CD4-positive, alpha-beta T cell treated with Interleukin-10 for 1 hour (primary cell): ENCODE results near the gene NFIB.

Source experiments
- DNase-seq: peaks from one replicate; pipeline ENCODE4 v3.0.0-alpha.2; 2020

Gene NFIB

GRCh38 chr9:14271093-14271673, 42.8 kb downstream of the NFIB start:
- DNase-seq = no peak

GRCh38 chr9:14270358-14271092, 43.4 kb downstream of the NFIB start:
- DNase-seq = no peak

DNA sequence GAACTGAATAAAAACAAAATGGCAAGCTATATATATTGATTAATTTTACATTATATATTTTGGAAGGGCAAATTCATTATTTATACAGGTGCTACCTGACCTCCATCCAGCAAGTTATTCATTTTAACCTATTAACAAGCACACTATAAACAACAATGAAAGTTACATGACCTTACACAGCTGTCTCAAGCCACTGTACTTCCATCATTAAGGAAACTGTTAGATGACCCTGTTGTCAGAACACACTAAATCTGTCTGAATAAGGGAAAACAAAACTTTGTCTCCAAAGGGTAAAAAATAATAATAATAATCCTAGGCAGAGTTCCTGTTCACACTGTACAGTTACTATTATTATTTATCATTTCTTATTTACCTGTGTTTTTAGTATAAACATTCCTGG, 44.0 kb downstream of the NFIB start:
- no peak for DNase-seq

GRCh38 chr9:14263707-14264483, 50.0 kb downstream of the NFIB start:
- no peak for DNase-seq

- DNase-seq = no peak
Observed at GRCh38 chr9:14262827-14263226, 51.1 kb downstream of the NFIB start.

DNA sequence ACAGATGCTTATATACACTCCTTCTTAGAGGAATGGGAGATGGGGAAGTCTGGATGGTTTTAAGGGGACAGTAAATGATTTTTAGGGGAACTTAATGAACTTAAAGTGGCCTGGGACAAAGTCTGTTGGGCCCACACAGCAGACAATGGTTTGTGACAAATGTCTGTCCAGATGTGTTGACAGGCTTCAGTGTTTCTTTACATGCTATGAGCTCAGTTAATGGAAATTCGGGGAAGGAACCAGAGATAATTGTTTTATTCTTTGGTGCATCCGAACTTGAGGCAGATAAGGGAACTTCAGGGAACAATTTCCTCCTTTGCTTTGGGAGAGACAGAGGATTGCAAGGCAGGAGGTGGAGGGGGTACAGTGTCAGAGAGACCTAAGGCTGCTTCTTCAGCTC, 52.3 kb downstream of the NFIB start:
- DNase-seq = no peak

- no peak for DNase-seq
Observed at GRCh38 chr9:14260101-14260500, 53.8 kb downstream of the NFIB start.

DNA sequence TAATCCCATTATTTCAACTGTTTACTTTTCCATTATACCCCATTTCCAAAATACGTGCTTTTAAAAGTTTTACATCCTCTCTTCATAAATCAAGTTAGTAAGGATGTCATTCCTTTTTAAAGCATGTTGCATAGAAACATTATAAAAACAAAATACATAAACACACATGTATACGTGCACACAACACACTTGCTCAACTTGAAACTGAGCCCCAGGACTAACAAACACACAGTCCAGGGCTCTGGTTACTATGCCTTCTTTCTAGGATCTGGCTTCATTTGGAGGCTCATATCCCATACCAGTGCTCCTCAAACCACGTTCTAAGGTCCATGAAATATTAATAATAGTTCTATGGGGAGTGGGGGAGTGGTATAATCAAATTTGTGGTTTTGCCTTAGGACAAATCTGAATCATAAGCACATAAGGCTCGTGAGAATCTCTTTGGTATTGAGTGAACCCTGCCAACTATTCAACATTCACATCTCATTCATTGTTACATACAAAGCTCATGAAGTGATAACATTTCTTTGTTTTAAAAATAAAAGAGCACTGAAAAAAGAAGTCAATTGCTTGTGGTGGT, 55.2 kb downstream of the NFIB start:
- DNase-seq = no peak

DNA sequence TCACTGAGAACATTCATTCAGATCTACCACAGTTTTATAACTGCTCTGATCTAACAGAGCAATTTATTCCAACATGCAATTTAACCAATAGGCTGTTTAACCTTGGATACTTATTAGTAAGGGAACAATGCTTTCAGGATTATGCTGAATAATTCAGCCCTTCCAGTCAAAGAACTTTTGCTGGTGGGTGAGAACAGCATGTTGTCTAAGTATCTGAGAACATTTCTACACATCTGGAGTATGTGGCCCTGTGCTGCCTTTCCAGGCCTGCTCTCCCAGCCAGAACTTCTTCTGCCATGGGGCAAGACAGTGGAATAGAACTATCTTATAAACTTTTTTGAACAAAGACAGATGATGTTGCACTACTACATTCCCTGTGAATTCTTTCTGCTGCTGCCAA, 55.8 kb downstream of the NFIB start:
- no peak for DNase-seq

DNA sequence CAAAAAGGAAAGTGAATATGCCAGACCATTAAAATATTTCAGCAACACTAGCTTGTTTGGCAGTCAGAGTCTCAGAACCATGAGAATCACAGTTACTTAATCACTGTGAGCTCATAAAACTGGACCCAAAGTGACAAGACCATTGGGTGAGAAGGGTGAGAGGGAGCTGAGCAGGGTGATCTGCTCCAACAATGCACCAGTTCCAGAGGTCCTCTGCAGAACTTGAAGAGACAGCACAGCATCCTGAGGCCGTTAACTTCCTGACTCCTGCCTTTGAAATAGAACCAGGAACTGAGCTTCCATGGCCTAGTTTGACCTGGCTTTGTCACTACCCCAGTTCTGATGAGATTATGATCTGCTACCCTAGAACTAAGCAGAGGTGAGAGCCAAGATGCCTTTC, 57.4 kb downstream of the NFIB start:
- DNase-seq = no peak

GRCh38 chr9:14251154-14252071, 62.5 kb downstream of the NFIB start:
- DNase-seq = no peak

- no peak for DNase-seq
Observed at GRCh38 chr9:14250794-14251153, 63.2 kb downstream of the NFIB start.

- DNase-seq = no peak
Observed at GRCh38 chr9:14249527-14249926, 64.4 kb downstream of the NFIB start.

GRCh38 chr9:14248149-14248548, 65.8 kb downstream of the NFIB start:
- DNase-seq = no peak

GRCh38 chr9:14247577-14247976, 66.4 kb downstream of the NFIB start:
- no peak for DNase-seq

GRCh38 chr9:14246951-14247350, 67.0 kb downstream of the NFIB start:
- no peak for DNase-seq

- no peak for DNase-seq
Observed at GRCh38 chr9:14245901-14246525, 67.9 kb downstream of the NFIB start.

- no peak for DNase-seq
Observed at GRCh38 chr9:14243514-14244042, 70.4 kb downstream of the NFIB start.

DNA sequence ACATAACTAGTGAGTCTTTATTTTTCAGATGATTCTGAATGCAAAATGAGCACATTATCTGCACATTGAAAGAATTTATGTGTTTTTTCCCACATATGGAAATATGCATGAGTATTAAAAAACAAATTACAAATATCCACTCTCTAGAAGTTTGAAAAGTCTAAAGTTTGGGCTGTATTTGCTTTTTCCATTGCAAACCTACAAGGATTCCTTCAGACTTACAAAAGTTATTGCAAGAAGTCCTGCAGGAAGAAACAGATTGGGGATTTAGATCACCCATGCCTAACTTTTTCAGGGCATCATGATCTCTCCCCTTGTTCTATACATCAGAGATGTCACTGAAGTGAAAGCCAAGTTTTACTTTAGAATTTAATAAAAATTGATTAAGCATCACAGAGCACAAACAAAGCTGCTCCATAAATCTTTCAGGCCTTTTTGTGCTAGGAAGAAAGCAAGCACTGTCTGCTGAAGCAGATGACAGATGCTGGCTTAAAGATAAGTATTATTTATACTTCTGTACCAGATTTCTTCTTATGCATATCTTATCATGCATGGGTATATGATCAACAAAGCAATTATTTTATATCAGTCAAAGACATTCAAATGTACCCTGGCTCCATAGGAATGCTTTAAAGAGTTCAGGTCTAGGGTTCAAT, 71.7 kb downstream of the NFIB start:
- no peak for DNase-seq

GRCh38 chr9:14240537-14240936, 73.4 kb downstream of the NFIB start:
- DNase-seq = no peak

- DNase-seq = no peak
Observed at GRCh38 chr9:14238518-14238917, 75.4 kb downstream of the NFIB start.
